ENCODE measurements around the gene FMN1. TPM values are rescaled to one million over a fixed set of nuclear protein-coding genes. Genes with fewer than 3 reads are reported as not detected.
A peak's percentile ranks its signal among the peaks of the same experiment; 100 is the strongest.

The FMN1 gene
- polyA plus RNA-seq, 6 donors from 2014 or later: 0.33 to 1.0 (median 0.44) TPM; not detected in 1

GRCh38 chr15:32767236-32767635 is 427.3 kb downstream of the FMN1 start:
- ATAC-seq (ENCODE audit: low read depth in 2 of 2) (no peak), DNase-seq (no peak)
- H3K27me3 Mint-ChIP-seq: peaks cover 0 to 14% (median 0%) of the 10 kb centered on the region in 3 donors
- H3K4me3 Mint-ChIP-seq: no peak overlapping the region
- no peaks in the 10 kb centered on the region for H3K9me3 Mint-ChIP-seq
- no peaks in the 10 kb centered on the region for H3K36me3 Mint-ChIP-seq
- no peak overlapping the region for H3K27ac Mint-ChIP-seq
- H3K4me1 Mint-ChIP-seq: no peaks in the 10 kb centered on the region

GRCh38 chr15:32766101-32766500 is 428.4 kb downstream of the FMN1 start:
- no peak for DNase-seq
- Mint-ChIP-seq H3K27ac (no peak overlapping the region), H3K36me3 (no peaks in the 10 kb centered on the region), H3K9me3 (no peaks in the 10 kb centered on the region), H3K4me1 (no peaks in the 10 kb centered on the region), H3K27me3 (peaks cover 0 to 20% (median 4%) of the 10 kb centered on the region in 3 donors), H3K4me3 (no peak overlapping the region)
- no peak for ATAC-seq (ENCODE audit: low read depth in 2 of 2)

- DNase-seq (no peak), ATAC-seq (ENCODE audit: low read depth in 2 of 2) (no peak)
- Mint-ChIP-seq H3K36me3 (no peaks in the 10 kb centered on the region), H3K27ac (no peak overlapping the region), H3K9me3 (no peaks in the 10 kb centered on the region), H3K4me1 (no peaks in the 10 kb centered on the region), H3K27me3 (peaks cover 0 to 29% (median 13%) of the 10 kb centered on the region in 3 donors), H3K4me3 (no peak overlapping the region)
Measured at GRCh38 chr15:32765236-32765635, 429.3 kb downstream of the FMN1 start.

- no peak overlapping the region for H3K4me3 Mint-ChIP-seq
- peaks cover 5 to 35% (median 17%) of the 10 kb centered on the region in 3 donors for H3K27me3 Mint-ChIP-seq
Measured at GRCh38 chr15:32763295-32763694, 431.2 kb downstream of the FMN1 start.

GRCh38 chr15:32757426-32757825 is 437.1 kb downstream of the FMN1 start:
- Mint-ChIP-seq H3K9me3 (peaks cover 0 to 21% (median 6%) of the 10 kb centered on the region in 7 donors), H3K27me3 (peaks cover 11 to 42% (median 40%) of the 10 kb centered on the region in 3 donors), H3K36me3 (no peaks in the 10 kb centered on the region), H3K4me1 (no peaks in the 10 kb centered on the region), H3K4me3 (no peak overlapping the region), H3K27ac (no peak overlapping the region)
- ATAC-seq (ENCODE audit: low read depth in 2 of 2): no peak
- DNase-seq: no peak

More at GRCh38 chr15:32763295-32763694, 431.2 kb downstream of the FMN1 start:
- H3K36me3 Mint-ChIP-seq: no peaks in the 10 kb centered on the region
- peak overlapping the region in 1 of 6 donors; percentile 23 for H3K27ac Mint-ChIP-seq
- no peaks in the 10 kb centered on the region for H3K4me1 Mint-ChIP-seq
- no peaks in the 10 kb centered on the region for H3K9me3 Mint-ChIP-seq
- ATAC-seq (ENCODE audit: low read depth in 2 of 2) (no peak), DNase-seq (no peak)

GRCh38 chr15:32750979-32751378 is 443.5 kb downstream of the FMN1 start:
- no peaks in the 10 kb centered on the region for H3K4me1 Mint-ChIP-seq
- no peak for ATAC-seq (ENCODE audit: low read depth in 2 of 2)
- no peak overlapping the region for H3K27ac Mint-ChIP-seq
- H3K27me3 Mint-ChIP-seq: peaks cover 9 to 30% (median 16%) of the 10 kb centered on the region in 3 donors
- H3K4me3 Mint-ChIP-seq: no peak overlapping the region
- DNase-seq: no peak
- peaks cover 0 to 2% (median 0%) of the 10 kb centered on the region in 7 donors for H3K9me3 Mint-ChIP-seq
- H3K36me3 Mint-ChIP-seq: no peaks in the 10 kb centered on the region

- ATAC-seq (ENCODE audit: low read depth in 2 of 2) (no peak), DNase-seq (no peak)
- peaks cover 8 to 29% (median 14%) of the 10 kb centered on the region in 3 donors for H3K27me3 Mint-ChIP-seq
- peaks cover 0 to 2% (median 0%) of the 10 kb centered on the region in 7 donors for H3K9me3 Mint-ChIP-seq
- no peaks in the 10 kb centered on the region for H3K4me1 Mint-ChIP-seq
- no peak overlapping the region for H3K27ac Mint-ChIP-seq
- H3K36me3 Mint-ChIP-seq: no peaks in the 10 kb centered on the region
- H3K4me3 Mint-ChIP-seq: no peak overlapping the region
Measured at GRCh38 chr15:32747921-32748342, 446.6 kb downstream of the FMN1 start.

- DNase-seq (no peak), ATAC-seq (ENCODE audit: low read depth in 2 of 2) (no peak)
- no peaks in the 10 kb centered on the region for H3K36me3 Mint-ChIP-seq
- H3K9me3 Mint-ChIP-seq: peaks cover 0 to 14% (median 2%) of the 10 kb centered on the region in 7 donors
- H3K27me3 Mint-ChIP-seq: peaks cover 8 to 27% (median 14%) of the 10 kb centered on the region in 3 donors
- no peak overlapping the region for H3K27ac Mint-ChIP-seq
- no peak overlapping the region for H3K4me3 Mint-ChIP-seq
- no peaks in the 10 kb centered on the region for H3K4me1 Mint-ChIP-seq
Measured at GRCh38 chr15:32746116-32746857, 448.2 kb downstream of the FMN1 start.

GRCh38 chr15:32743411-32744140 is 450.9 kb downstream of the FMN1 start:
- no peak overlapping the region for H3K27ac Mint-ChIP-seq
- H3K9me3 Mint-ChIP-seq: peaks cover 7 to 35% (median 10%) of the 10 kb centered on the region in 7 donors
- no peak overlapping the region for H3K4me3 Mint-ChIP-seq
- peaks cover 6 to 36% (median 17%) of the 10 kb centered on the region in 3 donors for H3K27me3 Mint-ChIP-seq
- DNase-seq: no peak
- H3K36me3 Mint-ChIP-seq: peaks cover 0 to 10% of the 10 kb centered on the region in 2 donors
- no peak for ATAC-seq (ENCODE audit: low read depth in 2 of 2)
- H3K4me1 Mint-ChIP-seq: no peaks in the 10 kb centered on the region

GRCh38 chr15:32739522-32740063 is 454.9 kb downstream of the FMN1 start:
- H3K4me1 Mint-ChIP-seq: no peaks in the 10 kb centered on the region
- H3K27me3 Mint-ChIP-seq: peaks cover 13 to 33% (median 19%) of the 10 kb centered on the region in 3 donors
- peaks cover 0 to 10% of the 10 kb centered on the region in 2 donors for H3K36me3 Mint-ChIP-seq
- H3K27ac Mint-ChIP-seq: no peak overlapping the region
- DNase-seq (no peak), ATAC-seq (ENCODE audit: low read depth in 2 of 2) (no peak)
- H3K9me3 Mint-ChIP-seq: peaks cover 7 to 35% (median 10%) of the 10 kb centered on the region in 7 donors
- no peak overlapping the region for H3K4me3 Mint-ChIP-seq

- Mint-ChIP-seq H3K27me3 (peaks cover 16 to 38% (median 24%) of the 10 kb centered on the region in 3 donors), H3K27ac (no peak overlapping the region), H3K4me1 (no peaks in the 10 kb centered on the region), H3K4me3 (no peak overlapping the region), H3K9me3 (peaks cover 7 to 35% (median 10%) of the 10 kb centered on the region in 7 donors), H3K36me3 (peaks cover 0 to 10% of the 10 kb centered on the region in 2 donors)
- DNase-seq (no peak), ATAC-seq (ENCODE audit: low read depth in 2 of 2) (no peak)
Measured at GRCh38 chr15:32738666-32739065, 455.8 kb downstream of the FMN1 start.

GRCh38 chr15:32737304-32737703 is 457.2 kb downstream of the FMN1 start:
- Mint-ChIP-seq H3K4me3 (no peak overlapping the region), H3K27me3 (peaks cover 22 to 35% (median 32%) of the 10 kb centered on the region in 3 donors), H3K27ac (peak overlapping the region in 1 of 6 donors; percentile 63), H3K9me3 (peaks cover 7 to 31% (median 9%) of the 10 kb centered on the region in 7 donors), H3K4me1 (no peaks in the 10 kb centered on the region), H3K36me3 (peaks cover 0 to 10% of the 10 kb centered on the region in 2 donors)
- no peak for ATAC-seq (ENCODE audit: low read depth in 2 of 2)
- no peak for DNase-seq

GRCh38 chr15:32736701-32737061 is 457.8 kb downstream of the FMN1 start:
- Mint-ChIP-seq H3K4me1 (no peaks in the 10 kb centered on the region), H3K27ac (no peak overlapping the region), H3K9me3 (peaks cover 7 to 25% (median 9%) of the 10 kb centered on the region in 7 donors), H3K27me3 (peaks cover 25 to 41% (median 30%) of the 10 kb centered on the region in 3 donors), H3K36me3 (peaks cover 0 to 10% of the 10 kb centered on the region in 2 donors), H3K4me3 (no peak overlapping the region)
- ATAC-seq (ENCODE audit: low read depth in 2 of 2): no peak
- no peak for DNase-seq
